Mesothelial cell of epicardium (in vitro differentiated cells): Measurements from ENCODE around the gene SNTG2. TPM values are rescaled to one million over a fixed set of nuclear protein-coding genes. Genes with fewer than 3 reads are reported as not detected.

Source experiments
- DNase-seq, 2 experiments: peaks; one replicate each; pipeline ENCODE4 v3.0.0; 2021; ENCODE audit warnings: low spot score in 2 of 2; ENCODE audit not compliant: unreplicated experiment in 2 of 2
- H3K27ac Mint-ChIP-seq: 2 replicates; pipeline ENCODE4 v1.8.0; 2021; ENCODE audit warnings: mixed read lengths
- H3K27me3 Mint-ChIP-seq: 2 replicates; pipeline ENCODE4 v1.8.0; 2021; ENCODE audit warnings: low read depth, mixed read lengths
- H3K36me3 Mint-ChIP-seq: 2 replicates; pipeline ENCODE4 v1.8.0; 2021; ENCODE audit warnings: mixed read lengths
- H3K4me1 Mint-ChIP-seq: 2 replicates; pipeline ENCODE4 v1.8.0; 2021; ENCODE audit warnings: mixed read lengths
- H3K4me3 Mint-ChIP-seq: 2 replicates; pipeline ENCODE4 v1.8.0; 2021; ENCODE audit warnings: mild to moderate bottlenecking, moderate library complexity, mixed read lengths
- H3K9me3 Mint-ChIP-seq: 2 replicates; pipeline ENCODE4 v1.8.0; 2021; ENCODE audit warnings: mixed read lengths
- total RNA-seq: library from RNA; stranded (reverse); gene quantifications from 3 replicates; pipeline ENCODE4 v1.2.1, GENCODE V29; 2021
- TF ChIP-seq, protein P1 (sequence below): fragments of 200-600 bp; sonication (generic); IDR thresholded peaks from one replicate; pipeline ENCODE4 v1.5.0; 2021; ENCODE audit warnings: antibody characterized with exemption; ENCODE audit not compliant: unreplicated experiment

Gene SNTG2
- total RNA-seq, 1 donor from 2014 or later, result not detected

DNA sequence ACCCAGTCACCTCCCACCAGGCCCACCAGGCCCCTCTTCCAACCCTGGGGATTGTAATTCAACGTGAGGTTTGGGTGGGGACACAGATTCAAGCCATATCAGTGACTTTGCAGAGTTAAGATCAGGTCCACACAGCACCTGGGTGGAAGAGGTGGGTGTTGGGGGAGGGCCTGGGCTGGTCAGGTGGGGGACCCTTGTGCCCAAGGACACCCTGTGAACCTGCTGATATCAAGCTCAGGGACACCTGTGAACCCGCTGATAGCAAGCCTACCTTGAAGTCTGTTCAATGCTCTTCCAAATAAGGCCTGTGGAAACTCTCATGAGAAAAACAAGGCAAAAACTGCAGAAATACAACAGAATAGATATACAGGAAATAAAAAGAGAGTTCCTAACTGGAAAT, 442.7 kb downstream of the SNTG2 start:
- Mint-ChIP-seq H3K4me1 (peaks cover 4% of the 10 kb centered on the region), H3K36me3 (no peaks in the 10 kb centered on the region), H3K27ac (no peak overlapping the region), H3K4me3 (no peak overlapping the region), H3K27me3 (peaks cover 13% of the 10 kb centered on the region), H3K9me3 (peaks cover 4% of the 10 kb centered on the region)
- TF ChIP-seq, protein P1, sequence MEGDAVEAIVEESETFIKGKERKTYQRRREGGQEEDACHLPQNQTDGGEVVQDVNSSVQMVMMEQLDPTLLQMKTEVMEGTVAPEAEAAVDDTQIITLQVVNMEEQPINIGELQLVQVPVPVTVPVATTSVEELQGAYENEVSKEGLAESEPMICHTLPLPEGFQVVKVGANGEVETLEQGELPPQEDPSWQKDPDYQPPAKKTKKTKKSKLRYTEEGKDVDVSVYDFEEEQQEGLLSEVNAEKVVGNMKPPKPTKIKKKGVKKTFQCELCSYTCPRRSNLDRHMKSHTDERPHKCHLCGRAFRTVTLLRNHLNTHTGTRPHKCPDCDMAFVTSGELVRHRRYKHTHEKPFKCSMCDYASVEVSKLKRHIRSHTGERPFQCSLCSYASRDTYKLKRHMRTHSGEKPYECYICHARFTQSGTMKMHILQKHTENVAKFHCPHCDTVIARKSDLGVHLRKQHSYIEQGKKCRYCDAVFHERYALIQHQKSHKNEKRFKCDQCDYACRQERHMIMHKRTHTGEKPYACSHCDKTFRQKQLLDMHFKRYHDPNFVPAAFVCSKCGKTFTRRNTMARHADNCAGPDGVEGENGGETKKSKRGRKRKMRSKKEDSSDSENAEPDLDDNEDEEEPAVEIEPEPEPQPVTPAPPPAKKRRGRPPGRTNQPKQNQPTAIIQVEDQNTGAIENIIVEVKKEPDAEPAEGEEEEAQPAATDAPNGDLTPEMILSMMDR, result no peak
- DNase-seq, result no peak

DNA sequence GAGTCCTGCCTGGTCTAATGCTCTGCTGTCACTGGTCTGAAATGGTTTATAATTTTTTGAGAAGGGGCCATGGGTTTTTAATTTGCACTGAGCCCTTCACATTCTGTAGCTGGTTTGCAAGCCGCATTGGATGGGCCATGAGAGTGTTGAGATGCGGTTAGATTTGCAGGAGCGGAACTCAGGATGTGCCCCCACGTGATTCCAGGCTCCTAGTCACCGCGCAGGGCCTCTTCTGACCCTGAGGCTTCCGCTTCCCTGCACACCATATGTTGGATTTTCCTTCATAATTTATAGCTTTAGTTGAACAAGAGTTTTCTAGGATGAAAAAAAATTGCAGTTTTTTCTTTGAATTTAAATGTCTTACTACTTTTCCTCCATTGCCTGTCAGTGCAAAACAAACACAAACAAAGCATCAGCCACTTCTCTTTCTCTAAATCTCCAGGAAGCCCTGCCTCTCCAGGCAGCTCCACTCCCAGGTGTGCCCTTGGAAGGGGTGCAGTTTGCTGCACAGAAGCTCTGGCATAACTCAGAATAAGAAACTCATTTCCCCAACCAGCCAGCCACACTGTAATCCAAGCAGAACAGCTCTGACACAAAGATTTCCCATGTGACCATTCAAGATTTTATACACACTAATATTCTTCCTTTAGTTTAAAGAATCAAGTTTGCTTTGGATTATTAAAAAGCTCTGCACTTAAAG, 444.2 kb downstream of the SNTG2 start:
- Mint-ChIP-seq H3K36me3 (no peaks in the 10 kb centered on the region), H3K4me3 (no peak overlapping the region), H3K4me1 (peaks cover 4% of the 10 kb centered on the region), H3K27ac (no peak overlapping the region), H3K9me3 (no peaks in the 10 kb centered on the region), H3K27me3 (peaks cover 18% of the 10 kb centered on the region)
- DNase-seq, result no peak
- TF ChIP-seq, protein P1, result no peak

DNA sequence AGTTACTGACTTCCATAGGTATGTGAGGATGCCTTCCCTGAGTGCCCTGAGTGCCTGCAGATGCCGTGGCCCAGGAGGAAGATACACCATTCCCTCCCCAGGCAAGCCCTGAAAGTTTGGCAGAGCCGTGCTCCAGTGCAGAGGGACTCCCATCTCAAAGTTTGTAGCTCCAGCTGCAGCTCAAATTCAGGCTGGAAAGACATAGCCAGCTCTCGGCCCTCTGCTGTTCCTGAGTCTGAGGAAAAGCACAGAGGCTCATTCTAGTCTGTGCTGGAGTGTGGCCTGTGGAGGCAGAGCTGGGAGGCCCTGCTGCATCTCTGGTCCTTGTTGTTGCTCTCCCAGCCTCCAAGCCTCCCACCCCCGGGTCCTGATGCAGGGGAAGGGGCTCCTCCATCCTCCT, 446.7 kb downstream of the SNTG2 start:
- Mint-ChIP-seq H3K27me3 (peaks cover 12% of the 10 kb centered on the region), H3K4me3 (no peak overlapping the region), H3K36me3 (no peaks in the 10 kb centered on the region), H3K9me3 (no peaks in the 10 kb centered on the region), H3K4me1 (peaks cover 4% of the 10 kb centered on the region), H3K27ac (no peak overlapping the region)
- DNase-seq, result no peak
- TF ChIP-seq, protein P1, result no peak

DNA sequence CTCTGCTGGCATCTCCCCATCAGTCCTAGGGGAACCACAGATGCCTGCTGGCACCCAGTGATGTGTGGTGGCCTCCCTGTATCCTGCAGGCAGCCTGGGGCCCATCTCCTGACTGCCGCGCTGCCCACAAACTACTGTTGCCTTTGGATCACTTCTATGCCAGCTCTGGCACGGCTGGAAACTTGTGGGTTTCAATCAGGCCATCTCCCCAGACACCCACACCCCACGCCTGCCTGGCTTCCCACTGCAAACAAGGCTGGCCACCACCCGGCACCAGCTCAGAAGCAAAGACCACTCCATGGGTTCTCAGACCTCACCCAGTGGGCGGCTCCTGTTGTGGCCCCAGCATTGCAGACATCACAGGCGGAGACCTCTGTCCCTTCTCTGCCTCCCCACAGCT, 447.5 kb downstream of the SNTG2 start:
- Mint-ChIP-seq H3K4me3 (no peak overlapping the region), H3K4me1 (peaks cover 4% of the 10 kb centered on the region), H3K27me3 (peaks cover 12% of the 10 kb centered on the region), H3K27ac (no peak overlapping the region), H3K9me3 (no peaks in the 10 kb centered on the region), H3K36me3 (no peaks in the 10 kb centered on the region)
- TF ChIP-seq, protein P1, result no peak
- no peak for DNase-seq

DNA sequence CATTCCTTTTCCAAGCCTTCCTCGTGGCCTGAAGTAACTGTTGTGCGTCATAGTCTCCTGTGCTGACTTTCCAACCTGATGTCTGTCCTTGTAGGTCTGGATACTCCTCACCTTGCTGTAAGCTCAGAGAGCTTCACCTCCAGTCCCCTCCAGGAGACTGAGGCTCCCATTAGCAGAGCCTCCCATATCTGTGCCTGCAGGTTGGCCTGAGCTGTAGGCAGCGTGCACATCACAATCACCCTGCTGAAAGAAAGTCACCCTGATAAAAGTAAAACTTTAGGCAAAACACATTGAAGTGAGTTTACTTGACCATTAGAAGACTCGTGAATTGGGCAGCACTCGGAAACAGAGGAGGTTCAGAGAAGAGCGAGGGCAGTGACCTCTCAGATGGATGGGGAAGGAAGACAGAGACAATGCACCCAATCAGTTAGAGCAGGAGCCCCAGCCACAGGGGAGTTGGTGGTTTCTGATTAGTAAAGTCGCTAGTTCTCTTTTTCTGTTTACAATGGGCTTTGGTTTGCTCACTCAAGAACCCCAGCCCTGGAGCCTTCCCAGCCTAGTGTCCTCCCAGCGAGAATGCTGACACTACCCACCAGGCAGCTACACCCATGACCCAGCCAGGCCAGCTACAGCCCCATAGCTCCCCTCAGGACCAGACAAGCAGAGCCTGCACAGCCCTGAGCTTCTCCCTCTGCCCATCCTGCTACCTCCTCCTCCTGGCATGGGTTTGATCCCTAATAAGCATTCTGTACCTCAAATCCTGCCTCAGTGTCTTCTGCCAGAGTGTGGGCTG, 450.5 kb downstream of the SNTG2 start:
- no peak overlapping the region for H3K4me3 Mint-ChIP-seq
- no peak overlapping the region for H3K27ac Mint-ChIP-seq
- peaks cover 3% of the 10 kb centered on the region for H3K9me3 Mint-ChIP-seq
- peaks cover 12% of the 10 kb centered on the region for H3K27me3 Mint-ChIP-seq
- H3K4me1 Mint-ChIP-seq, result no peaks in the 10 kb centered on the region
- DNase-seq, result no peak
- TF ChIP-seq, protein P1, result no peak
- no peaks in the 10 kb centered on the region for H3K36me3 Mint-ChIP-seq
